Transverse colon (tissue), 4 donors: ENCODE results near the gene KRTAP4-8.

Source experiments
- EP300 ChIP-seq: sonication (generic); formaldehyde crosslinking; IDR thresholded peaks from one replicate; pipeline ENCODE4 v1.6.1; 2017; ENCODE audit warnings: antibody characterized with exemption, low read depth
- POLR2A ChIP-seq: fragments of 450-650 bp; IDR thresholded peaks from one replicate; pipeline ENCODE4 v1.6.1; 2016; ENCODE audit warnings: antibody characterized with exemption, mild to moderate bottlenecking, moderate library complexity
- POLR2AphosphoS5 ChIP-seq, 3 donors: sonication (generic); formaldehyde crosslinking; IDR thresholded peaks; one replicate each; pipeline ENCODE4 v1.6.1; 2016; ENCODE audit warnings: antibody characterized with exemption in 3 of 3
- TF ChIP-seq, protein P1 (sequence below), 5 experiments: fragments of 200-600 bp in 3 of 5; fragments of 450-650 bp in 2 of 5; sonication (generic) in 3 of 5; IDR thresholded peaks; 1 replicate in 2 of 5; 2 replicates in 3 of 5; pipeline ENCODE4 v1.5.1; 2016 to 2017; ENCODE audit warnings: antibody characterized with exemption in 5 of 5, inconsistent platforms in 3 of 5, mild to moderate bottlenecking in 2 of 5, moderate library complexity in 1 of 5

DNA sequence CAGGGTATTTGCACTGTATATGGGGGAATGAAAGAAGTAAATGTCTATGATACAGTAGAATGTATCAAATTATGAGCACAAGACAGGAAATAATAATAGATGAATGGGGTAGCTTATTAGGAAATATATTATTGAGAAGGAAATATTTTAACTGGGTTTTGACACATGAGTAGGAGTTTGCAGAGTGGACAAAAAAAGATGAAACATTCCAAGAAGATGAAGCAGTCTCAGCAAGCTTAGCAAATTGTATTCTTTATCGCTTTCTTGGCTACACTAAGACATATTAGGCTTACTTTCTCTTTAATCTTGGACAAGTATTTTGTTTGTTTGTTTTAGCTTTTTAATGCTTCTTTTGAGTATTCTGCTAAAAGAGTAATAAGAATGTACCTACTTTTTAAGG, 6.0 kb upstream of the KRTAP4-8 start:
- TF ChIP-seq, protein P1, sequence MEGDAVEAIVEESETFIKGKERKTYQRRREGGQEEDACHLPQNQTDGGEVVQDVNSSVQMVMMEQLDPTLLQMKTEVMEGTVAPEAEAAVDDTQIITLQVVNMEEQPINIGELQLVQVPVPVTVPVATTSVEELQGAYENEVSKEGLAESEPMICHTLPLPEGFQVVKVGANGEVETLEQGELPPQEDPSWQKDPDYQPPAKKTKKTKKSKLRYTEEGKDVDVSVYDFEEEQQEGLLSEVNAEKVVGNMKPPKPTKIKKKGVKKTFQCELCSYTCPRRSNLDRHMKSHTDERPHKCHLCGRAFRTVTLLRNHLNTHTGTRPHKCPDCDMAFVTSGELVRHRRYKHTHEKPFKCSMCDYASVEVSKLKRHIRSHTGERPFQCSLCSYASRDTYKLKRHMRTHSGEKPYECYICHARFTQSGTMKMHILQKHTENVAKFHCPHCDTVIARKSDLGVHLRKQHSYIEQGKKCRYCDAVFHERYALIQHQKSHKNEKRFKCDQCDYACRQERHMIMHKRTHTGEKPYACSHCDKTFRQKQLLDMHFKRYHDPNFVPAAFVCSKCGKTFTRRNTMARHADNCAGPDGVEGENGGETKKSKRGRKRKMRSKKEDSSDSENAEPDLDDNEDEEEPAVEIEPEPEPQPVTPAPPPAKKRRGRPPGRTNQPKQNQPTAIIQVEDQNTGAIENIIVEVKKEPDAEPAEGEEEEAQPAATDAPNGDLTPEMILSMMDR (IDR thresholded peaks at IDR 0.05) = no peak
- TF ChIP-seq POLR2A (no peak), POLR2AphosphoS5 (IDR thresholded peaks at IDR 0.05) (no peak), EP300 (no peak)
